IPS-15b (cell line): ENCODE results near the gene GLS2.
A peak's percentile ranks its signal among the peaks of the same experiment; 100 is the strongest.

Experiments used
- H3K27me3 ChIP-seq: one replicate; pipeline ENCODE4 v1.6.1; 2013; ENCODE audit warnings: low read length; ENCODE audit not compliant: control insufficient read depth, insufficient read depth
- H3K36me3 ChIP-seq: one replicate; pipeline ENCODE4 v1.6.1; 2013; ENCODE audit warnings: low read length; ENCODE audit not compliant: control insufficient read depth, insufficient read depth
- H3K4me1 ChIP-seq: one replicate; pipeline ENCODE4 v1.6.1; 2013; ENCODE audit warnings: mild to moderate bottlenecking, low read length; ENCODE audit not compliant: control insufficient read depth, insufficient read depth
- H3K4me3 ChIP-seq: one replicate; pipeline ENCODE4 v1.5.1; 2013; ENCODE audit warnings: low read depth, low read length
- H3K9ac ChIP-seq: one replicate; pipeline ENCODE4 v1.6.1; 2013; ENCODE audit warnings: low read depth, mild to moderate bottlenecking, low read length
- H3K9me3 ChIP-seq: one replicate; pipeline ENCODE4 v1.6.1; 2013; ENCODE audit warnings: mild to moderate bottlenecking, low read length; ENCODE audit not compliant: control insufficient read depth, insufficient read depth

GLS2 gene

DNA sequence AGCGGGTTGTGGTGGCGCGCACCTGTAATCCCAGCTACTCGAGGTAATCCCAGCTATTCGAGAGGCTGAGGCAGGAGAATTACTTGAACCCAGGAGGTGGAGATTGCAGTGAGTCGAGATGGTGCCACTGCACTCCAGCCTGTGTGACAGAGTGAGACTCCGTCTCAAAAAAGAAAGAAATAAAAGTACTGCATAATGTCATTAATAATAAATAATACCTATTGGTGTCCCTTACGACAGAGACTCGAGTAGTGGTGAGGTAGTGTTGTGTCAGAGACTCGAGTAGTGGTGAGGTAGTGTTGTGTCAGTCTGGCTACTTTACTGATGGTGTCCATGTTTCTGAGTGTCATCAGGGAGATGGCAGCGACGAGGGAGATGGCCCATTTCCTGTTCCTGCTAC lies 1.3 kb downstream of the GLS2 start:
- H3K36me3 ChIP-seq = no peaks in the 10 kb centered on the region
- H3K27me3 ChIP-seq = peaks cover 44% of the 10 kb centered on the region
- no peak overlapping the region for H3K9ac ChIP-seq
- H3K4me3 ChIP-seq = peak overlapping the region; percentile 96
- H3K9me3 ChIP-seq = no peaks in the 10 kb centered on the region
- H3K4me1 ChIP-seq = no peaks in the 10 kb centered on the region

DNA sequence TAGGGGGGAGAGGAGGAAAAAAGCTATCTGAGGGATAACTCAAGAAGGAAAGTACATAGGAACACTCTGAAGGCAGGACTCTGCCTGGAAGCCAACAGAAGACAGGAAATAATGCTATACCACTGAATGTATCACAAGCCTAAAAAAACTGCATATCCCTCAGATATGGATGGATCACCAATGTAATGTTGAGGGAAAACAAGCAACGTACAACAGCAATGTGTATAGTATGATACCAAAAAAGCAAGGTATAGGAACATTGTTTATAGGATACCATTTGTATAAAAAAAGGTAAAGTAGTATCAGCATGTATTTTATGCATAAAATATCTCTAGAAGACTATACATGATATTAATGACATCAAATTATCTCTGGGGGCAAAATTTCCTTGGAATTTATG lies 3.4 kb downstream of the GLS2 start:
- Histone ChIP-seq H3K9ac (no peak overlapping the region), H3K27me3 (peaks cover 29% of the 10 kb centered on the region), H3K9me3 (no peaks in the 10 kb centered on the region), H3K4me1 (no peaks in the 10 kb centered on the region), H3K4me3 (no peak overlapping the region), H3K36me3 (no peaks in the 10 kb centered on the region)

DNA sequence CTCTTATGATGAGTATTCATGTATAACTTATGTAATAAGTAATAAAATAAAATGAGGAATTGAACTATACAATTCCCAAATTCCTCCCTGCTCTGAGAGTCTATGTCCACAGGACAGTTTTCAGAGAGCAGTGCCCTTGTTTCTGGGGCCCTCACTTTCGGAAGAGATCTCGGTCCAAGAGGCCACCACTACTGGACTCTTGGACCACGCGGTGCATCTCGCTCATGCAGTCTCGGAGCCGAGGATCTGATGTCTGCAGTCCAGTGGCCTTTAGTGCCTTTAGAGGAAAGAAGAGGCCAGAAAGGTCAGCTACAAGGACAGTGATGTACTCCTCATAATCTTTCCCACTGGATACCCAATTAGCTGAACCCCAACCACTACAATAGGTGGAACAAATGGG lies 8.3 kb downstream of the GLS2 start:
- Histone ChIP-seq H3K4me3 (no peak overlapping the region), H3K27me3 (no peaks in the 10 kb centered on the region), H3K9me3 (no peaks in the 10 kb centered on the region), H3K4me1 (no peaks in the 10 kb centered on the region), H3K36me3 (no peaks in the 10 kb centered on the region), H3K9ac (no peak overlapping the region)

DNA sequence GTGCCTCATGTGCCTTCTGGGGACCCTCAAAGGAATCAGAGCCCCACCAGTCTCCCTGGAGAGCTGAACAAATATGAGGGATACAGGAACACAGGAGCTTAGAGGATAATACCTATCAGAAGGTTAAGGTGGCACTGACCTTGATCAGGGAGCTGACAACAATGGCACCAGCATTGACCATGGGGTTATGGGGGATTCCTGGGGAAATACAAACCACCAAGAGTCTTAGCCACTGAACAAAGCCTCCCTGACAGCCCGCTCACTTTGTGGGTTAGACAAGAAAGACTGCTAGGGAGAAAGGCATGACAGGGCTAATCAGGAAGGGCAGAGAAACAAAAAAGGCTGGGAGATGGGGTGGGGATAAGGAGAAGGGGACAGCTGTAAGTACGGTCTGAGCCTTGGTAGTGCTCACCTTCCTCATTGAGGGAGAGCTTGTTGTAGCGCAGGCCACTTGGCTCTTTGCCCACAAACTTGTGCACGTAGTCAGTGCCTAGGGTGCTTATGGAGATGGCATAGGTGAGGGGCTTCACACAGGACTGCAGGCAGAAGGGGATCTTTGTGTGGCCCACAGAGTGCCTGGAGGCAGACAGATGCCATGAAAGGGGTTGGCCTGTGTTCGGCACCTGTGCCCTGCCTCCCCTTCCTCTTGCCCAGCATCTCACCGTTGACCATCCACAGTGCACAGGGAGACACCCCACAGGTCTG lies 10.3 kb downstream of the GLS2 start:
- H3K9ac ChIP-seq = no peak overlapping the region
- no peaks in the 10 kb centered on the region for H3K27me3 ChIP-seq
- no peak overlapping the region for H3K4me3 ChIP-seq
- no peaks in the 10 kb centered on the region for H3K36me3 ChIP-seq
- no peaks in the 10 kb centered on the region for H3K9me3 ChIP-seq
- no peaks in the 10 kb centered on the region for H3K4me1 ChIP-seq

DNA sequence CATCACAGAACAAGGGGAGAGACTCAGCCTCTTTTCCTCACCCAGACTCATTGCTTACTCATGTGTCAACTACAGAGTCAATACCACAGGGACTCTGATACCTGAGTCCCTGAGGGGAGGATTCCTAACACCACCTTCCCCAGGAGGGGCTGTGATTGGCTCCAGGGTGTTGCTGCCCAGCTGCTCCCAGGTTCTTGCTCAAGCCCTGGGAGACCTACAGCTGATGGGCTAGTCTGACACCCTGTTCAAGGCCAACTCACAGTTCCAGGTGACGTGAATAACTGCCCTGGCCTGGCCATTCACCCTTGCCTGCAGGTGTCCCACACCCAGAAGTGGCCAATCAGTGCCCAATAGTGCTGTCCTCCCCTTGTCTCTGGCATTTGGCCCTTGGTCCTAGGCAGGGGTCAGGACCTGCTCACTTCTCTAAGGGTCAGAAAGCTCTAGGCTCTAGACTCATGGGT lies 11.0 kb downstream of the GLS2 start:
- no peaks in the 10 kb centered on the region for H3K4me1 ChIP-seq
- no peak overlapping the region for H3K4me3 ChIP-seq
- H3K9me3 ChIP-seq = no peaks in the 10 kb centered on the region
- H3K36me3 ChIP-seq = no peaks in the 10 kb centered on the region
- H3K9ac ChIP-seq = no peak overlapping the region
- no peaks in the 10 kb centered on the region for H3K27me3 ChIP-seq

DNA sequence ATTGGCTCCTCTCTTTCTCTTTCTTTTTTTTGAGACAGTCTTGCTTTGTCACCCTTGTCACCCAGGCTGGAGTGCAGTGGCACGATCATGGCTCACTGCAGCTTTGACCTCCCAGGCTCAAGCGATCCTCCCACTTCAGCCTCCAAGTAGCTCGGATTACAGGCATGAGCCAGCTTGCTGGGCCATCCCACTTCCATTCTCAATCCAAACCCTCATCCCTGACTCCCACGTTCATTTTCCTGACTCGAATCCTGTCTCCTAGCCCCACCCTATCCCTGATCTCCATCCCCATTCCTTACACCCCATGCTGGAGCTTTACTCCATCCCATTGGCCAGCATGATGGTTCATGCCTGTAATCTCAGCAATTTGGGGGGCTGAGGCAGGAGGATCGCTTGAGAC lies 11.8 kb downstream of the GLS2 start:
- Histone ChIP-seq H3K4me1 (no peaks in the 10 kb centered on the region), H3K36me3 (no peaks in the 10 kb centered on the region), H3K4me3 (no peak overlapping the region), H3K9me3 (no peaks in the 10 kb centered on the region), H3K27me3 (no peaks in the 10 kb centered on the region), H3K9ac (no peak overlapping the region)

DNA sequence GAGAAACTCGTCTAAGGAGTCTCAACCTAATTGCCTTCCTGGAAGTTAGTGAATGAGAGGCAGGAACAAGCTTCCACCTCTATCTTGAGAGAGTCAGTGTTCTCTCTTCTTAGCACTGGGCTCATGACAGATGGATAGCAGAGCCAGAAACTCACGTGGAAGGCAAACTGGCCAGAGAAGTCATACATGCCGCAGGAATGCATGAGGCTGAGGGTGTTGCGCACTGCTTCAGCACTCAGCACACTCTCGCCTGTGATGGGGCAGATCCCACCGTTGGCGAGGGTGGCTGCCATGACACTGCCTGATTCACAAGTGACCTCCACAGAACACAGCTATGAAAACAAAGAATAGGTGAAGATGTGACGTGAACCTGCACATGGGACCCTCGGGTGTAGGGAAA lies 13.6 kb downstream of the GLS2 start:
- peaks cover 2% of the 10 kb centered on the region for H3K4me1 ChIP-seq
- no peak overlapping the region for H3K9ac ChIP-seq
- H3K27me3 ChIP-seq = no peaks in the 10 kb centered on the region
- no peaks in the 10 kb centered on the region for H3K9me3 ChIP-seq
- H3K36me3 ChIP-seq = no peaks in the 10 kb centered on the region
- no peak overlapping the region for H3K4me3 ChIP-seq

DNA sequence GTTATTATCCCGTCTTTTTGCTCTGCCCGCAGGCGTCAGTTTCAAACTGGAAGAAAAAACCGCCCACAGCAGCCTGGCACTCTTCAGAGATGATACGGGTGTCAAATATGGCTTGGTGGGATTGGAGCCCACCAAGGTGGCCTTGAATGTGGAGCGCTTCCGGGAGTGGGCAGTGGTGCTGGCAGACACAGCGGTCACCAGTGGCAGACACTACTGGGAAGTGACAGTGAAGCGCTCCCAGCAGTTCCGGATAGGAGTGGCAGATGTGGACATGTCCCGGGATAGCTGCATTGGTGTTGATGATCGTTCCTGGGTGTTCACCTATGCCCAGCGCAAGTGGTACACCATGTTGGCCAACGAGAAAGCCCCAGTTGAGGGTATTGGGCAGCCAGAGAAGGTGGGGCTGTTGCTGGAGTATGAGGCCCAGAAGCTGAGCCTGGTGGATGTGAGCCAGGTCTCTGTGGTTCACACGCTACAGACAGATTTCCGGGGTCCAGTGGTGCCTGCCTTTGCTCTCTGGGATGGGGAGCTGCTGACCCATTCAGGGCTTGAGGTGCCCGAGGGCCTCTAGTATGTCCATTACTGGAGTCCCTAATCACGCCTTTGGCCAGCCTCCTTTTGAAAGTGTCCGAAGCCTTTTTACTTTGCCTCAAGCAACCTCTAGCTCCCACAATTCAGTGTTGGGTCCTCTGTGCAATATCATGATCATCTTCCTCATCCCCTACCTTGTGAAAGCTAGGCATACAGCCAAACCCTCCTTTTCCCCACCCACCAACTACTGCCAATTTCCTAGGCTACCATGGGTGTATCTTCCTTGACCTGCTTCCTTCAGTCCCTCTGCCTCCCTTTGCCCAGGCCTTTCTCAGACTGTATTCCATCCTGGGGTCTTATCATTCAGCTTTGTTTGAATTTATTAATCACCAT lies 18.7 kb downstream of the GLS2 start:
- Histone ChIP-seq H3K36me3 (no peaks in the 10 kb centered on the region), H3K4me1 (peaks cover 5% of the 10 kb centered on the region), H3K9me3 (no peaks in the 10 kb centered on the region), H3K4me3 (peak overlapping the region; percentile 96), H3K9ac (peak overlapping the region; percentile 99), H3K27me3 (no peaks in the 10 kb centered on the region)

DNA sequence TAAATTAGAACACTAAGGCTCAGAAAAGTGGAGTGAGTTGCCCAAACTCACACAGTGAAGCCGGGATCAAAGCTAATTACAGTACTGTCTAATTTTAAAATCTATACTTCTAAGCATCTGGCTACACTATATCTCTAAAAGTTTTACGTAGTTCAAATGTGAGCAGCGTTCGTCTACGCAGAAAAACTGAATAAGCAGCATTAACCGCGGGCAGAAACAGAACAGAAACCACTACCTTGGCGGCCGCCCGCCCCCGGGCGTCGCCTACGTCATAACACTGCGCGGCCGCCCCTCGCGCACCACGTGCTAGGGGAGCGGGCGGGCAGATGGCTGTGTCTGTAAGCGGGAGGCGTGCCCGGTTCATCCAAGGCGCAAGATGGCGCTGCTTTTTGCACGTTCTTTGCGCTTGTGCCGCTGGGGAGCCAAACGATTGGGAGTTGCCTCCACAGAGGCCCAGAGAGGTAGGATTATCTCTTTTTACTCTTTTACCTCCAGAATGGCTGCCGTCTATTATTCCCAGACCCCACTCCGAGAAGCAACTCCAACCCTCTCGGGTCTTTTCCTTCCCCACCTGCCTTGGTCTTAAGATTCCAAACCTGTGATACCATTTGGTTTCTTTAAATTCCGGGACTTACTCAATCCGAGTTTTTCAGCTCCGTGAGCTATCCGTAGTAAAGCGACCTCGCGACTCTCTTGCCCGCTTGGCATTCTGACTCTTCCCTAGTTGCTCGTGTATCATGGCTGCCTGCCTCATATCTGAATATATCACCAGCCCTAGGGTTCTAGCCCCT lies 19.6 kb downstream of the GLS2 start, which contains the start of gene SPRYD4:
TSS of gene SPRYD4 (plus strand) at position 363 of the 791 bp plus-strand sequence. CDS start at position 377, 14 bp downstream.
- Histone ChIP-seq H3K9ac (peak within 1 kb of the TSS; percentile 99), H3K4me3 (peak within 1 kb of the TSS; percentile 96), H3K4me1 (peaks cover 9% of the 10 kb centered on the region), H3K9me3 (no peaks in the 10 kb centered on the region), H3K36me3 (no peaks in the 10 kb centered on the region), H3K27me3 (no peaks in the 10 kb centered on the region)

DNA sequence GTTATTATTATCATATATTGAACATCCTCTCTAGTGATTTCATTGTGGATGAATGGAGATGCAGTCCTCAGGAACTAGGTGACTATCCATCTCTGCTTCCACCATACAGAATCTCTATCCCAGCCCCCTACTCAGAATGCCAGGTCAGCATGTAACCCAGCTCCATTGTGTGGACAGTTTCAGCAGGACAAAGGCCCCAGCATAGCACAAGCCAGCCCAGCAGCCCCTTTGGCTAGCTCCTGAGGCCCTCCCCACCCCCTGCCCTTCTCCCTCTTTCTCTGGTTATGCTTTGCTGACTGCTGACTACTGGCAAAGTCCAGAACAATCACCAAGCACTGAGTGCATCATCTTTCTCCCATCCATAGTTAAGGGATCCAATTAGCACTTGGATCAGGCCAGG lies 25.4 kb downstream of the GLS2 start:
- H3K27me3 ChIP-seq = no peaks in the 10 kb centered on the region
- H3K9me3 ChIP-seq = no peaks in the 10 kb centered on the region
- H3K4me3 ChIP-seq = no peak overlapping the region
- H3K36me3 ChIP-seq = no peaks in the 10 kb centered on the region
- H3K9ac ChIP-seq = no peak overlapping the region
- H3K4me1 ChIP-seq = peaks cover 9% of the 10 kb centered on the region
